GM21717 (cell line): Measurements from ENCODE around the gene ZBTB44.
"Not testable (repeated sequence)": the region's sequence is repeated elsewhere in the genome, so short reads cannot be mapped to it uniquely, and the experiment has no call there.

ENCODE experiments used
- ATAC-seq: cut with Tn5 transposase; IDR thresholded peaks from one replicate; pipeline ENCODE4 v1.9.1; 2021; ENCODE audit warnings: mild to moderate bottlenecking, moderate library complexity; ENCODE audit not compliant: unreplicated experiment

ZBTB44 gene

GRCh38 chr11:130314750-130315285 lies at the start of gene ZBTB44:
TSS of gene ZBTB44 (minus strand) at chr11:130314917. CDS start at chr11:130261873, 53,044 bp downstream.
- ATAC-seq: peak; percentile 57

GRCh38 chr11:130359419-130359818 lies 44.7 kb upstream of the ZBTB44 start:
- no peak for ATAC-seq

GRCh38 chr11:130358398-130358797 lies 43.7 kb upstream of the ZBTB44 start:
- ATAC-seq: no peak

GRCh38 chr11:130347261-130347660 lies 32.5 kb upstream of the ZBTB44 start:
- no peak for ATAC-seq

GRCh38 chr11:130344841-130345240 lies 30.1 kb upstream of the ZBTB44 start:
- no peak for ATAC-seq

GRCh38 chr11:130340671-130341319 lies 26.1 kb upstream of the ZBTB44 start:
- ATAC-seq: no peak

GRCh38 chr11:130338667-130339066 lies 23.9 kb upstream of the ZBTB44 start:
- no peak for ATAC-seq

- ATAC-seq: no peak
Observed at GRCh38 chr11:130337281-130338089, 22.8 kb upstream of the ZBTB44 start.

- ATAC-seq: not testable (repeated sequence)
Observed at GRCh38 chr11:130331397-130331796, 16.7 kb upstream of the ZBTB44 start.

GRCh38 chr11:130330101-130330684 lies 15.5 kb upstream of the ZBTB44 start:
- no peak for ATAC-seq

GRCh38 chr11:130328420-130328819 lies 13.7 kb upstream of the ZBTB44 start:
- no peak for ATAC-seq

- ATAC-seq: no peak
Observed at GRCh38 chr11:130327716-130328115, 13.0 kb upstream of the ZBTB44 start.

GRCh38 chr11:130325691-130326090 lies 11.0 kb upstream of the ZBTB44 start:
- ATAC-seq: no peak

GRCh38 chr11:130323452-130324450 lies 9.0 kb upstream of the ZBTB44 start:
- no peak for ATAC-seq

GRCh38 chr11:130322126-130322525 lies 7.4 kb upstream of the ZBTB44 start:
- ATAC-seq: no peak

GRCh38 chr11:130318031-130318673 lies 3.4 kb upstream of the ZBTB44 start:
- no peak for ATAC-seq

GRCh38 chr11:130315354-130315970 lies 745 bp upstream of the ZBTB44 start:
- ATAC-seq: peak; percentile 43

GRCh38 chr11:130314184-130314749 lies 450 bp downstream of the ZBTB44 start:
- peak; percentile 50 for ATAC-seq
